ENCODE results near the gene ZBTB7A.
"Not testable (repeated sequence)": the region's sequence is repeated elsewhere in the genome, so short reads cannot be mapped to it uniquely, and the experiment has no call there.

ZBTB7A gene

GRCh38 chr19:4016486-4016885 lies 50.2 kb downstream of the ZBTB7A start:
- DNase-seq (ENCODE audit: low read depth, low spot score) = no peak

- DNase-seq (ENCODE audit: low read depth, low spot score) = no peak
These were observed 50.8 kb downstream of the ZBTB7A start for GRCh38 chr19:4015705-4016402.

DNA sequence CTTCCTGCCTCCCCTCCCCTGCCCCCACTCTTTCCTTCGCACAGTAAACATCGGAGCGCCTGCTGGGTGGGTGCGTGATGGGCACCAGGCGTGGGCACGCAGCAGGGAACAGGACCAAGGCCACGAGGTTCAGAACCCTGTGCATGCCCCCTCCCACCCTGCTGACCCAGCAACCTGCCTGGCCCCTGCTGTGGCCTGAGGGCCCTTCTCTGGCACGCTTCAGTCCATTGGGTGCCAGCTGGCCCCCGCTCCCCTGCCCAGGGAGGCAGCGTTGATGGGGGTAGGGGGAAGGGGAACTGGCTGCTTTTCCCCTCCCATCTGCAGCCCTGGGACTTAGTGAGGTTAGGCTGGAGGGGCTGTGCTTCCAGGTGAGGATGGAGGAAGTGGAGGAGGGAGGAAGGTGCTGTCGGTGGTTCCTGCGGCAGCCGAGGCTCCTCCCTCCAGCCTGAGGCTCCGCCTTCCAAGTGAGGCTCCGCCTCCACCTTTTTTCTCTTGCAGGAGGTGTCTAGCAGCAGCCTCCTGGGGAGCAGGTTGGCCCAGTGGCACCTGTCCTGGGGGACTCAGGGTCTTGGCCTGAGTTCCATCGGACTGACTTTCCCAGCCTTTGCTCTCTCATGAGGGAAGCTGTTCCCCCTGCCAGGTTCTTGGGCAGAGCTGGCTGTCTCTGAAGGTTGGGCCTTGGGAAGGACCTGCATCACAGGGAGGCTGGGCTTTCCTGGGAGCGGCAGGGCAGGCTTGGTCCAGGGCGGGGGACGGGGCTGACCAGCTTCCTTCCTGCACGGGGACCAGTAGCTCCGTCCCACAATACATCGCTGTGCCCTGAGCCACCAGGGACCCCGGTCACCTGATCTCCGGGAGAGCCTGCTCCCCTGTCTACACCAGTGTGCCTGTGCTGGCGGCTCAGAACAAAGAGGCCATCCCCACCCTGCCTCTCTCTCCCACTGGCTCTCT lies 51.9 kb downstream of the ZBTB7A start:
- DNase-seq (ENCODE audit: low read depth, low spot score) = no peak

DNA sequence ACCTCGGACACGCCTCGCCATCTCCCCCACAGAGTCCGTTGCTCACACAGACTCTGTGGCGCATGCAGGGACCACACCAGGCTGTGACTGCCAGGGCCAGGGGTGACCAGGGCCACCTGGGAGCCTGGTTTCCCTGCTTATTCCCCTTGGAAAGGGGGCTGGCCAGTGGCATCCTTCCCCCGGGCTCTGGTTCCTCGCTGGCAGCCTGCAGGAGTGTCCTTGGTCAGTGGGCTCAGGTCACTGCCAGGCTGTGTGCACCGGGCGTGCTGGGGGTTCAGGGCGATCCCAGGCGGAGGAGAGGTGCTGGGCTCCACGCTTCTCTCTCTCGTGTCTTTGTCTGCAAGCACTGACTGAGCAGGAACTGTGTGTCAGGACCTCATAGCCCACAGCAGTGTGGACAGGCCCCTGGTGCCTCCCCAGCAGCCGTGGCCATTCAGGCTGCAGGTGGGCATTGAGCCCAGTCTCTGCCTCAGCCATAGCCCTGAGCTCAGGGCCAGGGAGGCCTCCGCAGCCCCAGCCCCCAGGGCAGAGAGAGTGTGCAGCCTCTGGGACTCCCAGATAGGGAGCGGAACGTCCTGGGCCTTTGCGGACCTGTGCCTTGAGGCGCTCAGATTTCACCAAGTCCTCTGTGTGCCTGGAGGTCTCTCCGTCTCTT lies 52.7 kb downstream of the ZBTB7A start:
- DNase-seq (ENCODE audit: low read depth, low spot score) = no peak

DNA sequence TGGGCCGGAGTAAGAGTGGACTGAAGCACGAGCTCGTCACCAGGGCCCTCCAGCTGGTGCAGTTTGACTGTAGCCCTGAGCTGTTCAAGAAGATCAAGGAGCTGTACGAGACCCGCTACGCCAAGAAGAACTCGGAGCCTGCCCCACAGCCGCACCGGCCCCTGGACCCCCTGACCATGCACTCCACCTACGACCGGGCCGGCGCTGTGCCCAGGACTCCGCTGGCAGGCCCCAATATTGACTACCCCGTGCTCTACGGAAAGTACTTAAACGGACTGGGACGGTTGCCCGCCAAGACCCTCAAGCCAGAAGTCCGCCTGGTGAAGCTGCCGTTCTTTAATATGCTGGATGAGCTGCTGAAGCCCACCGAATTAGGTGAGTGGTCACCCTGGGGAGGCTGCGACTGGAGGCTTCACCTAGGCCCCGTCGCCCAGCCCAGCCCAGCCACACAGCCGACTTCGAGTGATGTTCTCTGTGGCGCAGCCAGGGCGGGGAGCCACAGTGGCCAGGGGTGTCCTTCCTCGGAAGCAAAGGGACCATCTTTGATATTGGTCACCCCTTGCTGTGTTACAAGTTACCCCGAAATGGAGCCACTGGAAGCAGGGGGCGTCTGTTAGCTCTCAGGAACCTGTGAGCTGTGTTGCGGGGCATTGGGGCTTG lies 53.6 kb downstream of the ZBTB7A start:
- DNase-seq (ENCODE audit: low read depth, low spot score) = no peak

GRCh38 chr19:4012092-4012974 lies 54.4 kb downstream of the ZBTB7A start:
- no peak for DNase-seq (ENCODE audit: low read depth, low spot score)

GRCh38 chr19:4011430-4011829 lies 55.3 kb downstream of the ZBTB7A start:
- DNase-seq (ENCODE audit: low read depth, low spot score) = not testable (repeated sequence)

DNA sequence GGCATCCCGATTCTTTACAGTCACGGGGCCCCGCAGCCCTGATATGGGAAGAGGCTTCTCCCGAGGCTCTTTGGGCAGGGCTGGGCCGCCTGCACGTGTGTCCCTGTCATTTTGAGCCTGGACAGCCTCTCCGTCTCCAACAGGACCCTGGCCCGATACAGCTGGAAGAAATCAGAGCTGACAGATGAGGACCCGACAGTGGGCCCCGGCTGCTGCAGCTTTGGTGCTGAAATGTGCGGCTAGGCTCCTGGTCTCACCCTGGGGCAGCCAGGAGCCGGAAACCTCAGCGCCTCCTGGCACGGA lies 55.9 kb downstream of the ZBTB7A start:
- no peak for DNase-seq (ENCODE audit: low read depth, low spot score)

GRCh38 chr19:4009990-4010807 lies 56.5 kb downstream of the ZBTB7A start:
- DNase-seq (ENCODE audit: low read depth, low spot score) = no peak

DNA sequence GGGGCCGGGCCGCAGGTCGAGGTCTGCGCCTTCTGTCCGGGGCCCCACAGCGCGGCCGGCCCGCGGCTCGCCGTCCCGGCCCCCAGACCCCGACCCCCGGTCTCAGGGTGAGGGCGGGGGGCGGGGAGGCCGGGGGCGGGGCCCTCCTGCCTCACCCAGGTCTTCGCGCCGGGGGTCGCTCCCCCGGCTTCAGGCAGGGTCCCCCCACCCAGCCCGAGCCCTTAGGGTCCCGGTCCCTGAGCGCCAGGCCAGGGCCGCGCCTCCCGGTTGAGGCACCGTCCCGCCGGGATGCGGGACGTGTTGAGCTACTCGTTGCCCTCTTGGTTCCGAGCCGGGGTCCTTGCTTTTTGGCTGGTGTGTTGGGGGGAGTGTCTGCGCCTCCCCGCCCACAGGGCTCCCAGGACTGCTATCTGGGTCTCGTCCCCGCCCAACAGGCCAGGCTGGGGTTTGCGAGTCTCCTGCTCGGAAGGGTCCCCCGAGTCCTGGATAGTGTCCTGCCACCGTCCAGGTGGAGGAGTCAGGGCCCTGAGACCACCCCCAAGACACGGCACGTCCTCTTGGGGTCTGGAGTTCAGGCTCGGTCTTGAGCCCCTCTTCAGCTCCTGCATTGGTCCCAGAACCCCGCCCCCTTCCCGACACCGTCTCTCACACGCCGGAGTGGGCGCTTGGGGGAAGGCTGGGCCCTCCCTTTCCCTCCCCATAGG lies 58.7 kb downstream of the ZBTB7A start:
- no peak for DNase-seq (ENCODE audit: low read depth, low spot score)

GRCh38 chr19:4007021-4007835 lies 59.5 kb downstream of the ZBTB7A start, which contains the start of gene PIAS4:
Gene PIAS4 (plus strand): TSS chr19:4007736. CDS start chr19:4007761, 25 bp downstream.
- peak; percentile 68 for DNase-seq (ENCODE audit: low read depth, low spot score)

GRCh38 chr19:4005436-4005835 lies 61.3 kb downstream of the ZBTB7A start:
- not testable (repeated sequence) for DNase-seq (ENCODE audit: low read depth, low spot score)

DNA sequence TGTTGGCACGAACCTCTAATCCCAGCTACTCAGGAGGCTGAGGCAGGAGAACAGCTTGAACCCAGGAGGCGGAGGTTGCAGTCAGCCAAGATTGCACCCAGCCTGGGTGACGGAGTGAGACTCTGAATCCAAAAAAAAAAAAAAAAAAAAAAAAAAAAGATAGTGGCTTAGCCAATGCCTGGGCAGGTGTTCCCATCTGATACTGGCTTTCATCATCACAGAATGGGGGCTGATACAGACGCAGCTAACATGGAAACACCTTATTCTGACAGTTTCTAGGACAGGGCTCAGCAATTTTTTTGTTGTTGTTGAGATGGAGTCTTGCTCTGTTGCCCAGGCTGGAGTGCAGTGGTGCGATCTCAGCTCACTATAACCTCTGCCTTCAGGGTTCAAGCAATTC lies 65.9 kb downstream of the ZBTB7A start:
- not testable (repeated sequence) for DNase-seq (ENCODE audit: low read depth, low spot score)

DNA sequence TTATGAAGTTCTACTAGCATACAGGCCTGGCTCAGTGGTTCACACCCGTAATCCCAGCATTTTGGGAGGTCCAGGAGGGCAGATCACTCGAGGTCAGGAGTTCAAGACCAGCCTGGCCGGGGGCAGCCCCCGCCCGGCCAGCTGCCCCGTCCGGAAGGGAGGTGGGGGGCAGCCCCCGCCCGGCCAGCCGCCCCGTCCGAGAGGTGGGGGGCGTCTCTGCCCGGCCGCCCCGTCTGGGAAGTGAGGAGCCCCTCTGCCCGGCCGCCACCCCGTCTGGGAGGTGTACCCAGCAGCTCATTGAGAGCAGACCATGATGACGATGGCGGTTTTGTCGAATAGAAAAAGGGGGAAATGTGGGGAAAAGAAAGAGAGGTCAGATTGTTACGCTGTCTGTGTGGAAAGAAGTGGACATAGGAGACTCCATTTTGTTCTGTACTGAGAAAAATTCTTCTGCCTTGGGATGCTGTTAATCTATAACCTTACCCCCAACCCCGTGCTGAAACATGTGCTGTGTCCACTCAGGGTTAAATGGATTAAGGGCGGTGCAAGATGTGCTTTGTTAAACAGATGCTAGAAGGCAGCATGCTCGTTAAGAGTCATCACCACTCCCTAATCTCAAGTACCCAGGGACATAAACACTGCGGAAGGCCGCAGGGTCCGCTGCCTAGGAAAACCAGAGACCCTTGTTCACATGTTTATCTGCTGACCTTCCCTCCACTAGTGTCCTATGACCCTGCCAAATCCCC lies 67.9 kb downstream of the ZBTB7A start:
- DNase-seq (ENCODE audit: low read depth, low spot score) = not testable (repeated sequence)

DNA sequence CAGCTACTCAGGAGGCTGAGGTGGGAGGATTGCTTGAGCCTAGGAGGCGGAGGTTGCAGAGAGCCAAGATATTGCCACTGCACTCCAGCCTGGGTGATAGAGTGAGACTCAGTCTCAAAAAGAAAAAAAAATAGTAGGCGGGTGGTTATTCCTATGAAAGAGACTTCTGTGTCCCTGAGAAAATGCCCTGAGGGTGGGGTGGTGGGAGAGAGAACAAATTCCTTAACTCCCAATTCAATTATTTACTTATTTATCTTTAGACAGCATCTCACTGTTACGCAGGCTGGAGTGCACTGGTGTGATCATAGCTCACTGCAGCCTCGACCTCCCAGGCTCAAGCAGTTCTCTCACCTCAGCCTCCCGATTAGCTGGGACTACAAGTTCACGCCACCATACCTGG lies 71.1 kb downstream of the ZBTB7A start:
- no peak for DNase-seq (ENCODE audit: low read depth, low spot score)

All from iPS DF 19.7 (cell line).